Measurements from ENCODE around the gene ASB3.
"Not testable (repeated sequence)": the region's sequence is repeated elsewhere in the genome, so short reads cannot be mapped to it uniquely, and the experiment has no call there.

Gene ASB3

DNA sequence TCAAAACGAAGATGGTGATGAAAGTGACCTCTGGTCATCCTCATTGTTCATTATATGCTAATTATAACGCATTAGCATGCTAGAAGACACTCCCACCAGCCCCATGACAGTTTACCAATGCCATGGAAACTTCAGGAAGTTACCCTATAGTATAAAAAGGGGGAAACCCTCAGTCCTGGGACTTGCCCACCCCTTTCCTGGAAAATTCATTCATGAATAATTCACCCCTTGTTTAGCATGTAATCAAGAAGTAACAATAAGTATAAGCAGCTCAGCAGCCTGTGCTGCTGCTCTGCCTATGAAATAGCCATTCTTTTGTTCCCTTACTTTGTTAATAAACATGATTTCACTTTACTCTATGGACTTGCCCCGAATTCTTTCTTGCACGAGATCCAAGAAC is 89.7 kb downstream of the ASB3 start:
- DNase-seq = no peak
- H3K27me3 Mint-ChIP-seq = no peaks in the 10 kb centered on the region
- peaks cover 4 to 7% of the 10 kb centered on the region in 2 donors for H3K9me3 Mint-ChIP-seq
- H3K4me3 Mint-ChIP-seq = no peak overlapping the region
- ATAC-seq (replicated peaks) = no peak
- H3K27ac Mint-ChIP-seq = no peak overlapping the region
- H3K4me1 Mint-ChIP-seq (ENCODE audit: low read depth in 2 of 2) = peaks cover 1 to 5% of the 10 kb centered on the region in 2 donors
- H3K36me3 Mint-ChIP-seq (ENCODE audit: insufficient read depth) = peaks cover 23% of the 10 kb centered on the region

GRCh38 chr2:53695575-53695974 is 91.2 kb downstream of the ASB3 start:
- H3K27ac Mint-ChIP-seq = no peak overlapping the region
- no peak for ATAC-seq (replicated peaks)
- peaks cover 26% of the 10 kb centered on the region for H3K36me3 Mint-ChIP-seq (ENCODE audit: insufficient read depth)

GRCh38 chr2:53694096-53694771 is 92.5 kb downstream of the ASB3 start:
- Mint-ChIP-seq H3K27me3 (no peaks in the 10 kb centered on the region), H3K4me1 (ENCODE audit: low read depth in 2 of 2) (peaks cover 1 to 5% of the 10 kb centered on the region in 2 donors), H3K27ac (no peak overlapping the region), H3K9me3 (peaks cover 4 to 7% of the 10 kb centered on the region in 2 donors), H3K36me3 (ENCODE audit: insufficient read depth) (peaks cover 13% of the 10 kb centered on the region), H3K4me3 (no peak overlapping the region)
- DNase-seq (no peak), ATAC-seq (replicated peaks) (no peak)

More at GRCh38 chr2:53695575-53695974, 91.2 kb downstream of the ASB3 start:
- no peak for DNase-seq
- Mint-ChIP-seq H3K4me1 (ENCODE audit: low read depth in 2 of 2) (peaks cover 1 to 5% of the 10 kb centered on the region in 2 donors), H3K27me3 (no peaks in the 10 kb centered on the region), H3K9me3 (peaks cover 4 to 7% of the 10 kb centered on the region in 2 donors), H3K4me3 (no peak overlapping the region)

GRCh38 chr2:53690876-53691275 is 95.9 kb downstream of the ASB3 start:
- no peak overlapping the region for H3K27ac Mint-ChIP-seq
- H3K9me3 Mint-ChIP-seq = no peaks in the 10 kb centered on the region
- no peak overlapping the region for H3K4me3 Mint-ChIP-seq
- ATAC-seq (replicated peaks) (no peak), DNase-seq (no peak)
- no peaks in the 10 kb centered on the region for H3K27me3 Mint-ChIP-seq
- H3K4me1 Mint-ChIP-seq (ENCODE audit: low read depth in 2 of 2) = no peaks in the 10 kb centered on the region
- peaks cover 16% of the 10 kb centered on the region for H3K36me3 Mint-ChIP-seq (ENCODE audit: insufficient read depth)

GRCh38 chr2:53672881-53673522 is 113.8 kb downstream of the ASB3 start:
- Mint-ChIP-seq H3K9me3 (no peaks in the 10 kb centered on the region), H3K4me1 (ENCODE audit: low read depth in 2 of 2) (peaks cover 0 to 3% of the 10 kb centered on the region in 2 donors), H3K27me3 (no peaks in the 10 kb centered on the region), H3K36me3 (ENCODE audit: insufficient read depth) (peaks cover 20% of the 10 kb centered on the region), H3K4me3 (no peak overlapping the region), H3K27ac (no peak overlapping the region)
- DNase-seq (no peak), ATAC-seq (replicated peaks) (no peak)

DNA sequence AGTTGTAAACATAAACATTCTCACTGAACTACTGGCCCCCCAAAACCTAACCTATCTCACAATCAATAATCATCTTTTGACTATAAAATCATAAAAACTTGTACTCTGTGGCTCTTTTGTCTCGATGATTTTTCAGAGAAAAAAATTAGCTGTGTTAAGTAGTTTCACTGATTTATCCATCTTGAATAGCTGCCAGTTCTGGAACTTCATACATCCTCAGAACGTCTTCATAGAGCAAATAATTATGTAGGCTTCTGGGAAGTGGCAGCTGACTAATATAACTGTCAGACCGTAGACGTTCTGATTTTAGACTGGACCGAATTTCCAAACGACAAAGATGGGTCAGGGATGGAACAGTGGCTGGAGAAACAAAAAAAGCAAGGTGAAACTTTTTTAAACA is 116.4 kb downstream of the ASB3 start:
- H3K36me3 Mint-ChIP-seq (ENCODE audit: insufficient read depth) = peaks cover 20% of the 10 kb centered on the region
- ATAC-seq (replicated peaks) (no peak), DNase-seq (no peak)
- H3K4me1 Mint-ChIP-seq (ENCODE audit: low read depth in 2 of 2) = peaks cover 0 to 3% of the 10 kb centered on the region in 2 donors
- no peak overlapping the region for H3K4me3 Mint-ChIP-seq
- H3K27ac Mint-ChIP-seq = no peak overlapping the region
- no peaks in the 10 kb centered on the region for H3K27me3 Mint-ChIP-seq
- H3K9me3 Mint-ChIP-seq = no peaks in the 10 kb centered on the region

GRCh38 chr2:53668624-53669026 is 118.1 kb downstream of the ASB3 start:
- Mint-ChIP-seq H3K36me3 (ENCODE audit: insufficient read depth) (peaks cover 20% of the 10 kb centered on the region), H3K9me3 (no peaks in the 10 kb centered on the region), H3K4me3 (no peak overlapping the region), H3K4me1 (ENCODE audit: low read depth in 2 of 2) (peaks cover 3 to 4% of the 10 kb centered on the region in 2 donors), H3K27me3 (no peaks in the 10 kb centered on the region), H3K27ac (no peak overlapping the region)
- ATAC-seq (replicated peaks) = no peak
- no peak for DNase-seq

- not testable (repeated sequence) for ATAC-seq (replicated peaks); H3K4me3 Mint-ChIP-seq; DNase-seq; H3K27me3 Mint-ChIP-seq; H3K4me1 Mint-ChIP-seq (ENCODE audit: low read depth in 2 of 2); H3K9me3 Mint-ChIP-seq; H3K27ac Mint-ChIP-seq
- H3K36me3 Mint-ChIP-seq (ENCODE audit: insufficient read depth) = peaks cover 20% of the 10 kb centered on the region
Observed at GRCh38 chr2:53667130-53667529, 119.6 kb downstream of the ASB3 start.

DNA sequence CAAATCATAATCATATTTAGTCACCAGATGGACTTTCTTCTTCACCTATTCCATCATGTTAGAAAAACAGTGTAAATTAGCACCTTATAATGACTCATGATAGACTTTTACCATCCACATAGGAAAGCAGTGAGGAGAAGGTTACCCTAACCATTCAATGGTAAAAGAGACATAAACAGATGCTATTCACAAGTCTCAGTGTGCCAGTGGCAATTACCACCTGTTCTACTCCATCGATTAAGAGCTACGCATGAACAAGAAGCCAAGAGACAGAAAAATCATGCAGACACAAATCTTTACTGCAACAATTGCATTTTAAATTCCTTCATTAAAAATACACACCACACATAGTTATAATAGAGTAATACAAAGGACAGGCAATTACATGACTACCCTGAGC is 125.9 kb downstream of the ASB3 start:
- H3K4me3 Mint-ChIP-seq = no peak overlapping the region
- H3K9me3 Mint-ChIP-seq = no peaks in the 10 kb centered on the region
- ATAC-seq (replicated peaks) = no peak
- DNase-seq = no peak
- peaks cover 3% of the 10 kb centered on the region for H3K36me3 Mint-ChIP-seq (ENCODE audit: insufficient read depth)
- peaks cover 2 to 4% of the 10 kb centered on the region in 2 donors for H3K4me1 Mint-ChIP-seq (ENCODE audit: low read depth in 2 of 2)
- H3K27ac Mint-ChIP-seq = no peak overlapping the region
- no peaks in the 10 kb centered on the region for H3K27me3 Mint-ChIP-seq

- not testable (repeated sequence) for DNase-seq; H3K36me3 Mint-ChIP-seq (ENCODE audit: insufficient read depth); H3K9me3 Mint-ChIP-seq; ATAC-seq (replicated peaks); H3K27me3 Mint-ChIP-seq; H3K4me1 Mint-ChIP-seq (ENCODE audit: low read depth in 2 of 2); H3K4me3 Mint-ChIP-seq; H3K27ac Mint-ChIP-seq
Observed at GRCh38 chr2:53658474-53658873, 128.3 kb downstream of the ASB3 start.

DNA sequence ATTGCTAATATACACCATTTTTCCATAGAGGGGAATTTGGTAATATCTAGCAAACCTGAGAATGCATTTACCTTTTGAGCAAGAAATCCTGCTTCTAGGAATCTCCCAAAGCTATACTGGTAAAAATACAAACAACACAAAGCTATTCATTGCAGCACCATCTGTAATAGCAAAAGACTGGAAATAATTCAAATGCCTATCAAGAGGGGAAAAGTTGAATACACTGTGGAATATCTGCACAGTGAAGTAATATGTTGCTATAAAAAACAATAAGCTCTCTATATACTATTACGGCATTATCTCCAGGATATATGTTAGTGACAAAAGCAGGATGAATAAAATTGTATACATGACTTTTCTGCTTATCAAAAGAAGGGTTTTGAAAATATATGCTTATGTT is 131.5 kb downstream of the ASB3 start:
- no peak for ATAC-seq (replicated peaks)
- no peak overlapping the region for H3K27ac Mint-ChIP-seq
- no peak overlapping the region for H3K4me3 Mint-ChIP-seq
- H3K4me1 Mint-ChIP-seq (ENCODE audit: low read depth in 2 of 2) = peaks cover 0 to 2% of the 10 kb centered on the region in 2 donors
- no peaks in the 10 kb centered on the region for H3K9me3 Mint-ChIP-seq
- no peaks in the 10 kb centered on the region for H3K27me3 Mint-ChIP-seq
- no peak for DNase-seq
- H3K36me3 Mint-ChIP-seq (ENCODE audit: insufficient read depth) = peaks cover 3% of the 10 kb centered on the region

- H3K9me3 Mint-ChIP-seq = no peaks in the 10 kb centered on the region
- peaks cover 6% of the 10 kb centered on the region for H3K36me3 Mint-ChIP-seq (ENCODE audit: insufficient read depth)
- H3K4me3 Mint-ChIP-seq = no peak overlapping the region
- ATAC-seq (replicated peaks) = no peak
- peaks cover 0 to 4% of the 10 kb centered on the region in 2 donors for H3K4me1 Mint-ChIP-seq (ENCODE audit: low read depth in 2 of 2)
- H3K27ac Mint-ChIP-seq = no peak overlapping the region
- DNase-seq = no peak
- peaks cover 0 to 4% of the 10 kb centered on the region in 2 donors for H3K27me3 Mint-ChIP-seq
Observed at GRCh38 chr2:53654396-53654795, 132.4 kb downstream of the ASB3 start.

- ATAC-seq (replicated peaks) = no peak
- Mint-ChIP-seq H3K27me3 (peaks cover 0 to 4% of the 10 kb centered on the region in 2 donors), H3K4me1 (ENCODE audit: low read depth in 2 of 2) (peaks cover 0 to 2% of the 10 kb centered on the region in 2 donors), H3K27ac (no peak overlapping the region), H3K4me3 (no peak overlapping the region), H3K9me3 (no peaks in the 10 kb centered on the region), H3K36me3 (ENCODE audit: insufficient read depth) (peaks cover 4% of the 10 kb centered on the region)
- DNase-seq = no peak
Observed at GRCh38 chr2:53652131-53652530, 134.6 kb downstream of the ASB3 start.

GRCh38 chr2:53646788-53647187 is 140.0 kb downstream of the ASB3 start:
- Mint-ChIP-seq H3K27ac (no peak overlapping the region), H3K27me3 (peaks cover 0 to 4% of the 10 kb centered on the region in 2 donors), H3K9me3 (no peaks in the 10 kb centered on the region), H3K36me3 (ENCODE audit: insufficient read depth) (peaks cover 4% of the 10 kb centered on the region), H3K4me1 (ENCODE audit: low read depth in 2 of 2) (peaks cover 0 to 2% of the 10 kb centered on the region in 2 donors), H3K4me3 (no peak overlapping the region)
- ATAC-seq (replicated peaks) = no peak
- no peak for DNase-seq

All from effector memory CD8-positive, alpha-beta T cell (primary cell).